ENCODE measurements around the gene TRAPPC10.

DNA sequence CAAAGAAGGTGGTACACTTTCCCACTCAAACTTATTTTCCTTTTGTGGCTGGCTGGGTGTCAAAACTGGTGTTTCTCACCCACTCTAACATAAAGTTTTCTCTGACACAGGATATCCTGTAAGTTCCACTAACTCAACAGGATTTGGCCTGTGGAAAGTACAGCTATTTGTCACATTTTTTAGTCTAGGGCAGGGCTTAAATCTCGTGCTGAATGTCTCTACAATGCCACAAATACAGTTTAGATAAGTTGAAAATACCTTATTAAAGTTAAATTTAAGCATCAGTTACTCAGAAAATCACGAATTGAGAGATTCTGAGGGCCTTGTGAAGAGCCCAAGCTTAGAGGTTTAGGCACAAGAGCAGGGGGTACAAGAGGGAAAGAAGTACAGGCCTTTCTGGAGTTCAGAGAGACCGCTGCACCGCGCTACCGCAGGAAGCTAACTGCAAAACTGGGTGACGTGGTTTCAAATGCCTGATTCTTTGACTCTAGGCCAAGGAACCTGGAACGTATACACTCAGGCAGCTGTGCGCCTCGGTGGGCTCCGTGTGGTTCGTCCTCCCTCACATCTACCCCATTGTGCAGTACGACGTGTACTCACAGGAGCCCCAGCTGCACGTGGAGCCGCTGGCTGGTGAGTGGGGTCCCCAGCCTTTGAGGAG lies 71.7 kb downstream of the TRAPPC10 start:
- no peak for TF ChIP-seq POLR2A (IDR thresholded peaks at IDR 0.05)
- TF ChIP-seq, protein P1, sequence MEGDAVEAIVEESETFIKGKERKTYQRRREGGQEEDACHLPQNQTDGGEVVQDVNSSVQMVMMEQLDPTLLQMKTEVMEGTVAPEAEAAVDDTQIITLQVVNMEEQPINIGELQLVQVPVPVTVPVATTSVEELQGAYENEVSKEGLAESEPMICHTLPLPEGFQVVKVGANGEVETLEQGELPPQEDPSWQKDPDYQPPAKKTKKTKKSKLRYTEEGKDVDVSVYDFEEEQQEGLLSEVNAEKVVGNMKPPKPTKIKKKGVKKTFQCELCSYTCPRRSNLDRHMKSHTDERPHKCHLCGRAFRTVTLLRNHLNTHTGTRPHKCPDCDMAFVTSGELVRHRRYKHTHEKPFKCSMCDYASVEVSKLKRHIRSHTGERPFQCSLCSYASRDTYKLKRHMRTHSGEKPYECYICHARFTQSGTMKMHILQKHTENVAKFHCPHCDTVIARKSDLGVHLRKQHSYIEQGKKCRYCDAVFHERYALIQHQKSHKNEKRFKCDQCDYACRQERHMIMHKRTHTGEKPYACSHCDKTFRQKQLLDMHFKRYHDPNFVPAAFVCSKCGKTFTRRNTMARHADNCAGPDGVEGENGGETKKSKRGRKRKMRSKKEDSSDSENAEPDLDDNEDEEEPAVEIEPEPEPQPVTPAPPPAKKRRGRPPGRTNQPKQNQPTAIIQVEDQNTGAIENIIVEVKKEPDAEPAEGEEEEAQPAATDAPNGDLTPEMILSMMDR (IDR thresholded peaks at IDR 0.05) = no peak
